ENCODE measurements around the gene PGGT1B.
A peak's percentile ranks its signal among the peaks of the same experiment; 100 is the strongest.

Gene PGGT1B

DNA sequence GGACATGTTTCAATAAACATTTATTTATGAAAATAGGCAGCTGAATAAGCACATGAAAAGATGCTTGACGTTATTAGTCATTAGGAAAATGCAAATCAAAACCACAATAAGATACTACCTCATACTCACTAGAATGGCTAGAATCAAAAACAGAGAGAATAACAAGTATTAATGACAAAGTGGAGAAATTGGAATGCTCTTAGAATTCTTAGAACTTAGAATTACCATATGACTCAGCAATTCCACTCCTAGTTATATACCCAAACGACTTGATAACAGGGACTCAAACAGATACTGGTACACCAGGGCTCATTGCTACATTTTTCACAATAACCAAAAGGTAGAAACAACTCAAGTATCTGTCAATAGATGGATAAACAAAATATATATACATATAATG is 77.9 kb downstream of the PGGT1B start:
- ChIA-PET CTCF (no interaction called here), POLR2A (no interaction called here)
- TF ChIP-seq FOXK2 (IDR thresholded peaks at IDR 0.05) = no peak
- no peak for TF ChIP-seq L3MBTL2 (conservative IDR thresholded peaks at IDR 0.05)
- TF ChIP-seq SUZ12 (IDR thresholded peaks at IDR 0.05) = no peak
- no peak for DNase-seq (ENCODE audit: extremely low spot score)

DNA sequence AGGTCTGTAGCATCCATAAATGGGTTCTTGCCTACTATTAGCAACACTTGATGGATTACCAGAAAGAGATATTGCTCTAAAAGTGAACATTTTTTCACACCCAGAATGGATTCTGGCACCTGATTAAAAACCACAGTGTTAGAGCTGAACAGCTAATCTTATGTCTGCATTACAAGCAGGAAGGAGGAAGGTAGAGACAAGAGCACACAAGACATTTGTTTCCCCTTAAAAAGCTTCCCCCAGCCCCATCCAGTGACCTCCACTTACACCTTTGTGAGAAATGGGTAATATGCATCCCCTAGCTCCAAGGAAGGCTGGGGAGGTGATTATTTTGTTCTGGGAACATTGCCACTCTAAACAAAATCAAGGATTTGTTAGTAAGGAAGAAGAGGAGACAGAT is 80.9 kb downstream of the PGGT1B start:
- ChIA-PET POLR2A (interaction anchor here (1.7 kb wide), 1 partner anchor 8 kb away, joined by 3 read pairs; no protein-coding TSS in a partner anchor), CTCF (no interaction called here)
- no peak for DNase-seq (ENCODE audit: extremely low spot score)
- TF ChIP-seq, protein P1, sequence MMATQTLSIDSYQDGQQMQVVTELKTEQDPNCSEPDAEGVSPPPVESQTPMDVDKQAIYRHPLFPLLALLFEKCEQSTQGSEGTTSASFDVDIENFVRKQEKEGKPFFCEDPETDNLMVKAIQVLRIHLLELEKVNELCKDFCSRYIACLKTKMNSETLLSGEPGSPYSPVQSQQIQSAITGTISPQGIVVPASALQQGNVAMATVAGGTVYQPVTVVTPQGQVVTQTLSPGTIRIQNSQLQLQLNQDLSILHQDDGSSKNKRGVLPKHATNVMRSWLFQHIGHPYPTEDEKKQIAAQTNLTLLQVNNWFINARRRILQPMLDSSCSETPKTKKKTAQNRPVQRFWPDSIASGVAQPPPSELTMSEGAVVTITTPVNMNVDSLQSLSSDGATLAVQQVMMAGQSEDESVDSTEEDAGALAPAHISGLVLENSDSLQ (IDR thresholded peaks at IDR 0.05) = no peak
- TF ChIP-seq SP1 (IDR thresholded peaks at IDR 0.05) (no peak), ZNF384 (IDR thresholded peaks at IDR 0.05) (no peak), TARDBP (IDR thresholded peaks at IDR 0.05) (no peak), BHLHE40 (IDR thresholded peaks at IDR 0.05; ENCODE audit: borderline replicate concordance) (no peak), CTBP1 (IDR thresholded peaks at IDR 0.05; ENCODE audit: borderline replicate concordance) (no peak), LEF1 (IDR thresholded peaks at IDR 0.05; ENCODE audit: borderline replicate concordance) (no peak), FOXA1 (IDR thresholded peaks at IDR 0.05) (no peak)

DNA sequence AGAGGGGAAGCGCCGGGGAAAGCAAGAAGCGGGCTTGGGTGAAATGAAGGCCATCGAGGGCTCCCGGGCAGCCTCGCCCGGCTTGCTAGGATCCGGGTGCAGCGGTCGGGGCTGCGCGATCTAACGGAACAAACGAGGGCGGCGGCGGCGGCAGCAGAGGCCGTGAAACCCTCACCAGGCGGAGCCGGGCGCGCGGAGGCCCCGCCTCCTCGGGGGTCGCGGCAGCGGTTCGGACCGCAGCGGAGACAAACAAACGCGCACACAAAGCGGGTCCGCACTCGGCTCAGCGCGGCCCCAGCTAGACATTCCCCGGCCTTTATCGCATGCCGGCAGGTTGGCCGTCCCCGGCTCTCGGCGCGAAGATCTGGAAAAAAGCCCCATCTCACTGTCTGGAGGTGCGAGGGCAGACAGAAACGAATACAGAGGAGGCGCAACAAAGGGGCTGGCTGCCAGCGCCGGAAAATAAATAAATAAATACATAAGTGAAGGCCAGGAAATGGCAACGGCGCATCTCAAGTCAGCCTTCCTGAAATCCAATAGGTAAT is 82.4 kb downstream of the PGGT1B start:
- CTCF ChIA-PET = no interaction called here

DNA sequence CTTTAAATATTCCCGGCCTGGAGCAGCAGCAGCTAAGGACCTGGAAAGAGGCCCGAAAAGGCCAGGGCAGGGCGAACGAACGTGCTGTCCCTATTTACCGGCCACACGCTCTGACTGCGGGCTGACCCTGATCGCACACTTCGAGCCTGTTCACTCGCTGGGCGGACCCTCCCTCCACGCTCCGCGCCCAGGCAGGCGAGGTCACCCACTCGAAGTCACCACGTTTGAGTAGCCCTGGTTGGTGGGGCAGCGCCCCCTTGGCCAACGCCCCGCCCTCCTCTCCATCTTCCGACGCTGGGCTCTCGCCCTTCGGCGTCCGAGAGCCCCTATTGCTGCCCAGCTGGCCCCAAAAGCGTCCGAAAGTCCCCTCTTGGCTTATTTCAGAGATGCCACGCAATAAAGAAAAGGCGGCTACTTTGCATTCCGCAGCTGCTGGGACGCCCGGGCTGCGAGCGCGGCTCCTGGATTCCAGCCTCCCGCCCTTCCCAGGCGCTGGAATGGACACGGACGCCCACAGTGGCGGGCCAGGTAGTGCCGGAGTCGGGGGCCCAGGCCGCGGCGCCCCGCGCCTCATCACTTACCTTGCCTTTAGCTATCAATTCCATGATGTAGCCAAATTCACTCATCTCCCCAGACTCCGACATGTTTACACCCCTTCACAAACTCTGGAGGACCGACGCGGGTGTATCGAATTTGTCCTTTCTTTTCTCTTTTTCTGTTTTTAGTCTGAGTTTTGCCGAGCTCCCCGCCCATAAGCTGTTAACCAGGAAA is 83.1 kb downstream of the PGGT1B start:
- TF ChIP-seq BHLHE40 (IDR thresholded peaks at IDR 0.05; ENCODE audit: borderline replicate concordance) (no peak), NFRKB (IDR thresholded peaks at IDR 0.05) (no peak), FOXA1 (IDR thresholded peaks at IDR 0.05) (no peak), SP1 (IDR thresholded peaks at IDR 0.05) (no peak), LEF1 (IDR thresholded peaks at IDR 0.05; ENCODE audit: borderline replicate concordance) (no peak), ZNF384 (IDR thresholded peaks at IDR 0.05) (no peak), ARNT (IDR thresholded peaks at IDR 0.05) (no peak), SUZ12 (IDR thresholded peaks at IDR 0.05) (no peak), L3MBTL2 (conservative IDR thresholded peaks at IDR 0.05) (no peak), TARDBP (IDR thresholded peaks at IDR 0.05) (no peak), CTBP1 (IDR thresholded peaks at IDR 0.05; ENCODE audit: borderline replicate concordance) (no peak), ELF4 (IDR thresholded peaks at IDR 0.05) (no peak), FOXM1 (IDR thresholded peaks at IDR 0.05; ENCODE audit: borderline replicate concordance) (no peak), HDGF (IDR thresholded peaks at IDR 0.05; ENCODE audit: borderline replicate concordance) (no peak), FOXK2 (IDR thresholded peaks at IDR 0.05) (no peak)
- TF ChIP-seq, protein P1 (IDR thresholded peaks at IDR 0.05) = no peak
- DNase-seq (ENCODE audit: extremely low spot score) = peak; percentile 23
- POLR2A ChIA-PET = interaction anchor here (1.3 kb wide), 1 partner anchor 10 kb away, joined by 6 read pairs; the partner anchor contains the start of gene TRIM36
- CTCF ChIA-PET = no interaction called here

More for the DNA sequence above, 82.4 kb downstream of the PGGT1B start:
- DNase-seq (ENCODE audit: extremely low spot score) = peak; percentile 66
- TF ChIP-seq L3MBTL2 (conservative IDR thresholded peaks at IDR 0.05) = peak; percentile 90
- no peak for TF ChIP-seq TARDBP (IDR thresholded peaks at IDR 0.05)
- POLR2A ChIA-PET = interaction anchor here (1.0 to 1.3 kb wide), 2 partner anchors 10 kb away, joined by 4 to 6 read pairs; partner anchors contain the start of gene TRIM36

DNA sequence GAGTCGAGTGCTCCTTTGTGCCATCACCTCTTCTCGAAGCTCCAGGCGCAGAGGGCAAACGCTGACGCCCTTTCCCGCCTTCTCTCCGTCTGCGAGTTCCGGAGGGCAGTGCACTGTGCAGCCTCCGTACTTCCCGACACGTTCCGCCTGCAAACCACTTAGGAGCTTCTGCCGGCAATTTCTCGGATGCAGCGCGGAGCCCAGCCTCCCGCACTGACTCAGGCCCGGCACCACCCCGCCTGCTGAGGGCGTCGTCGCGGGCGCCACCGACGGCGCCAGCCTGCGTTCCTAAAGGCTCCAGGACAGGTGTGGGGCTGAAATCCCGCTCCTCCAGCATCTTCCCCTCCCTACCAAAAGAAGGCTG is 83.7 kb downstream of the PGGT1B start:
- POLR2A ChIA-PET = interaction anchor here (1.3 kb wide), 1 partner anchor 9 kb away, joined by 6 read pairs; the partner anchor contains the start of gene TRIM36
- CTCF ChIA-PET = no interaction called here
- TF ChIP-seq SP1 (IDR thresholded peaks at IDR 0.05) (no peak), FOXM1 (IDR thresholded peaks at IDR 0.05; ENCODE audit: borderline replicate concordance) (no peak), FOXA1 (IDR thresholded peaks at IDR 0.05) (no peak), BHLHE40 (IDR thresholded peaks at IDR 0.05; ENCODE audit: borderline replicate concordance) (no peak), SUZ12 (IDR thresholded peaks at IDR 0.05) (no peak), CTBP1 (IDR thresholded peaks at IDR 0.05; ENCODE audit: borderline replicate concordance) (no peak), HDGF (IDR thresholded peaks at IDR 0.05; ENCODE audit: borderline replicate concordance) (no peak), LEF1 (IDR thresholded peaks at IDR 0.05; ENCODE audit: borderline replicate concordance) (no peak), ARNT (IDR thresholded peaks at IDR 0.05) (no peak)
- TF ChIP-seq, protein P1 (IDR thresholded peaks at IDR 0.05) = no peak
- no peak for DNase-seq (ENCODE audit: extremely low spot score)

DNA sequence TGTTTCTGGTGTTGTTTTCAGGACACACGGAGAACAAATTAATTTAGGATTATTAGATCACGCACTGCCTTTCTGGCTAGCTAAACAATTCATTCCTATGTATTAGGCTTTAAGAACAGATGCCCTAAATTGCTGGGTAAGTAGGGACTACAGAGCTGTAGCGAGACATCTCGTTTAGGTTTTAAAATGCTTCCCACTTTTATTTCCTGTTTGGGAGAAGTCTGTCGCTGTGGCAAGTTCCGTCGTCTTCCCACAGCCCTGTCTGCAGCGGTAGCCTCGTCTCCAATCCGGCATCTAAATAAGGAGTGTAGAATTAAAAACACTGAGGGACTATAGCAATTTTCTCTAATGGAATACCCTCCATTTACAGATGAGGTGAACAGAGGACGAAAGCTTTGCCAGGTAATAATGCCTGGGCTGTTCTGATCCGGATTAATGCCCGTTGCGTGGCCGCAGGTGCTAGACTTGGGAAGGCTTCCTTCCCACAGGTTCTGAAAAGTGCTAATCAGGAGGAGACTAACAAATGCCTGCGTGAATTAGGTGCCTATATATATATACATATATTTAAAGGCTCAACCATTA is 91.7 kb downstream of the PGGT1B start:
- POLR2A ChIA-PET = interaction anchor here (0.7 to 1.7 kb wide), 2 partner anchors 9 to 10 kb away, joined by 4 to 6 read pairs; no protein-coding TSS in a partner anchor
- no peak for DNase-seq (ENCODE audit: extremely low spot score)
- CTCF ChIA-PET = no interaction called here
- no peak for TF ChIP-seq ZNF384 (IDR thresholded peaks at IDR 0.05)
- TF ChIP-seq SP1 (IDR thresholded peaks at IDR 0.05) = no peak
- TF ChIP-seq ARNT (IDR thresholded peaks at IDR 0.05) = no peak
- no peak for TF ChIP-seq FOXA1 (IDR thresholded peaks at IDR 0.05)
- TF ChIP-seq TARDBP (IDR thresholded peaks at IDR 0.05) = no peak
- TF ChIP-seq SUZ12 (IDR thresholded peaks at IDR 0.05) = no peak
- TF ChIP-seq, protein P1 (IDR thresholded peaks at IDR 0.05) = no peak
- no peak for TF ChIP-seq NFRKB (IDR thresholded peaks at IDR 0.05)
- no peak for TF ChIP-seq FOXK2 (IDR thresholded peaks at IDR 0.05)
- no peak for TF ChIP-seq CTBP1 (IDR thresholded peaks at IDR 0.05; ENCODE audit: borderline replicate concordance)
- TF ChIP-seq HDGF (IDR thresholded peaks at IDR 0.05; ENCODE audit: borderline replicate concordance) = no peak
- TF ChIP-seq L3MBTL2 (conservative IDR thresholded peaks at IDR 0.05) = no peak
- no peak for TF ChIP-seq ELF4 (IDR thresholded peaks at IDR 0.05)
- TF ChIP-seq FOXM1 (IDR thresholded peaks at IDR 0.05; ENCODE audit: borderline replicate concordance) = no peak
- TF ChIP-seq LEF1 (IDR thresholded peaks at IDR 0.05; ENCODE audit: borderline replicate concordance) = no peak
- no peak for TF ChIP-seq BHLHE40 (IDR thresholded peaks at IDR 0.05; ENCODE audit: borderline replicate concordance)

Measured in HEK293T (cell line).